HepG2 (cell line): ENCODE measurements around the gene KRTAP12-1. TPM values are rescaled to one million over a fixed set of nuclear protein-coding genes. Genes with fewer than 3 reads are reported as not detected.

Experiments
- AHR ChIP-seq: IDR thresholded peaks from 2 replicates; pipeline ENCODE4 v1.6.1; 2018; ENCODE audit warnings: missing genetic modification reagents, missing compliant biosample characterization
- ATF7-NPFF ChIP-seq: sonication (generic); formaldehyde crosslinking; IDR thresholded peaks from 2 replicates; pipeline ENCODE4 v1.8.1; 2023; ENCODE audit warnings: mild to moderate bottlenecking, low read depth, missing genetic modification reagents, moderate library complexity
- BCLAF1 ChIP-seq: fragments of 450-650 bp; IDR thresholded peaks from 2 replicates; pipeline ENCODE4 v1.6.1; 2017; ENCODE audit warnings: mild to moderate bottlenecking
- GZF1 ChIP-seq: sonication (generic); formaldehyde crosslinking; IDR thresholded peaks from 2 replicates; pipeline ENCODE4 v1.5.1; 2020; ENCODE audit warnings: mild to moderate bottlenecking, missing genetic modification reagents
- HNF4G ChIP-seq, 2 experiments: sonication (generic) in 1 of 2; formaldehyde crosslinking in 1 of 2; IDR thresholded peaks; 2 replicates each; pipeline versions ENCODE4 v1.4.0 to v1.6.1; 2011 to 2020; ENCODE audit warnings: borderline replicate concordance in 2 of 2, low read depth in 2 of 2, mild to moderate bottlenecking in 2 of 2, low read length in 1 of 2, missing genetic modification reagents in 1 of 2, moderate library complexity in 1 of 2
- HNRNPLL ChIP-seq: fragments of 200-400 bp; formaldehyde crosslinking; IDR thresholded peaks from 2 replicates; pipeline ENCODE4 v1.6.1; 2017; ENCODE audit warnings: mild to moderate bottlenecking, low read depth, low read length; ENCODE audit not compliant: poor library complexity, severe bottlenecking
- HOXA7 ChIP-seq: sonication (generic); formaldehyde crosslinking; IDR thresholded peaks from 2 replicates; pipeline ENCODE4 v1.8.1; 2022; ENCODE audit warnings: mild to moderate bottlenecking, missing genetic modification reagents, moderate library complexity
- MYC ChIP-seq: sonication (generic); formaldehyde crosslinking; IDR thresholded peaks from 2 replicates; pipeline ENCODE4 v1.9.0; 2021; ENCODE audit warnings: missing genetic modification reagents, borderline replicate concordance
- REL ChIP-seq: sonication (generic); formaldehyde crosslinking; conservative IDR thresholded peaks from 2 replicates; pipeline ENCODE4 v1.8.0; 2022; ENCODE audit warnings: mild to moderate bottlenecking, missing genetic modification reagents, moderate library complexity
- RFX5 ChIP-seq: IDR thresholded peaks from 2 replicates; pipeline ENCODE4 v1.6.1; 2011; ENCODE audit warnings: low read depth, low read length, improper control_type of control experiment
- TEAD2 ChIP-seq: sonication (generic); formaldehyde crosslinking; IDR thresholded peaks from 2 replicates; pipeline ENCODE4 v1.9.0; 2021; ENCODE audit warnings: missing genetic modification reagents
- ZBTB38 ChIP-seq: sonication (generic); formaldehyde crosslinking; IDR thresholded peaks from 2 replicates; pipeline ENCODE4 v1.5.1; 2020; ENCODE audit warnings: mild to moderate bottlenecking, missing genetic modification reagents
- ZBTB7B ChIP-seq: sonication (generic); formaldehyde crosslinking; IDR thresholded peaks from 2 replicates; pipeline ENCODE4 v1.4.0; 2020; ENCODE audit warnings: missing genetic modification reagents
- ZMYM2 ChIP-seq: sonication (generic); formaldehyde crosslinking; IDR thresholded peaks from 2 replicates; pipeline ENCODE4 v1.8.0; 2022; ENCODE audit warnings: mild to moderate bottlenecking, missing genetic modification reagents
- ZNF225 ChIP-seq: sonication (generic); formaldehyde crosslinking; IDR thresholded peaks from 2 replicates; pipeline ENCODE4 v1.4.0; 2020; ENCODE audit warnings: mild to moderate bottlenecking, missing genetic modification reagents
- ZNF256 ChIP-seq: sonication (generic); formaldehyde crosslinking; conservative IDR thresholded peaks from 2 replicates; pipeline ENCODE4 v1.4.0; 2020; ENCODE audit warnings: missing genetic modification reagents
- ZNF292 ChIP-seq: sonication (generic); formaldehyde crosslinking; IDR thresholded peaks from 2 replicates; pipeline ENCODE4 v1.8.1; 2022; ENCODE audit warnings: mild to moderate bottlenecking, low read depth, missing genetic modification reagents, borderline replicate concordance
- ZNF296 ChIP-seq: sonication (generic); formaldehyde crosslinking; conservative IDR thresholded peaks from 2 replicates; pipeline ENCODE4 v1.5.0; 2020; ENCODE audit warnings: mild to moderate bottlenecking, missing genetic modification reagents
- ZNF414 ChIP-seq: sonication (generic); formaldehyde crosslinking; IDR thresholded peaks from 2 replicates; pipeline ENCODE4 v1.5.0; 2020; ENCODE audit warnings: missing genetic modification reagents
- ZNF550 ChIP-seq: sonication (generic); formaldehyde crosslinking; IDR thresholded peaks from 2 replicates; pipeline ENCODE4 v1.4.0; 2020; ENCODE audit warnings: mild to moderate bottlenecking, missing genetic modification reagents, borderline replicate concordance
- ZSCAN21 ChIP-seq: sonication (generic); formaldehyde crosslinking; IDR thresholded peaks from 2 replicates; pipeline ENCODE4 v1.8.0; 2022; ENCODE audit warnings: mild to moderate bottlenecking, missing genetic modification reagents, moderate library complexity, borderline replicate concordance
- ZSCAN31 ChIP-seq: sonication (generic); formaldehyde crosslinking; IDR thresholded peaks from 2 replicates; pipeline ENCODE4 v1.5.0; 2020; ENCODE audit warnings: low read depth, mild to moderate bottlenecking, missing genetic modification reagents
- polyA plus RNA-seq, 8 experiments: library from polyadenylated mRNA; depleted of rRNA in 3 of 8; stranded (reverse) in 7 of 8; unstranded in 1 of 8; fragments of >200 nt; fragmentation: Illumina TruSeq in 4 of 8; extraction: Trizol in 4 of 8; gene quantifications; 2 replicates each; pipeline versions ENCODE4 v1.2.1 to v1.2.3, GENCODE V29; 2011 to 2016; ENCODE audit warnings: low read depth in 4 of 8, missing spikeins in 1 of 8, mixed read lengths in 1 of 8; ENCODE audit not compliant: insufficient read depth in 1 of 8
- total RNA-seq, 5 experiments: library from RNA; depleted of rRNA; stranded (reverse); fragments of >200 nt; fragmentation: Illumina TruSeq; extraction: Trizol; gene quantifications; 2 replicates each; pipeline ENCODE4 v1.2.3, GENCODE V29; 2016; ENCODE audit warnings: low read depth in 1 of 5
- TF ChIP-seq, protein P1 (sequence below): sonication (generic); formaldehyde crosslinking; IDR thresholded peaks from 2 replicates; pipeline ENCODE4 v1.4.0; 2020; ENCODE audit warnings: missing genetic modification reagents, mild to moderate bottlenecking, borderline replicate concordance

KRTAP12-1 gene
- total and polyA plus RNA-seq, 2 of the 13 experiments (the other 11 are each of a cell fraction or from before 2014, with no cell fraction given): not detected

GRCh38 chr21:44702111-44702972 is 20.4 kb upstream of the KRTAP12-1 start (continued):
- peak; percentile 5; the same call in 1 of the 2 replicates for TF ChIP-seq ZSCAN21 (CRISPR knock-in tag)
- TF ChIP-seq RFX5: no peak
- peak; percentile 8; the same call in 1 of the 2 replicates for TF ChIP-seq ZBTB38 (CRISPR knock-in tag)
- no peak for TF ChIP-seq HNF4G (IDR thresholded peaks at IDR 0.05; ENCODE audit: borderline replicate concordance, low read depth, low read length)
- TF ChIP-seq HNF4G (CRISPR knock-in tag; IDR thresholded peaks at IDR 0.05; ENCODE audit: borderline replicate concordance, low read depth): no peak
- TF ChIP-seq ZNF550 (CRISPR knock-in tag): 0 out of 2 replicates have a peak, but pooled peaks have one; percentile 19
- no peak for TF ChIP-seq HNRNPLL
- TF ChIP-seq BCLAF1: no peak
- no peak for TF ChIP-seq ZNF256 (CRISPR knock-in tag)
- TF ChIP-seq ZBTB7B: no peak
- no peak for TF ChIP-seq ZNF225
- no peak for TF ChIP-seq GZF1 (CRISPR knock-in tag)
- no peak for TF ChIP-seq HOXA7 (CRISPR knock-in tag)
- TF ChIP-seq ZNF292 (CRISPR knock-in tag): no peak
- no peak for TF ChIP-seq ZMYM2
- TF ChIP-seq ATF7-NPFF (CRISPR knock-in tag): no peak
- TF ChIP-seq AHR (CRISPR knock-in tag): no peak
- no peak for TF ChIP-seq TEAD2 (CRISPR knock-in tag)
- TF ChIP-seq ZNF414 (CRISPR knock-in tag): no peak
- TF ChIP-seq MYC (CRISPR knock-in tag): no peak
- TF ChIP-seq, protein P1, sequence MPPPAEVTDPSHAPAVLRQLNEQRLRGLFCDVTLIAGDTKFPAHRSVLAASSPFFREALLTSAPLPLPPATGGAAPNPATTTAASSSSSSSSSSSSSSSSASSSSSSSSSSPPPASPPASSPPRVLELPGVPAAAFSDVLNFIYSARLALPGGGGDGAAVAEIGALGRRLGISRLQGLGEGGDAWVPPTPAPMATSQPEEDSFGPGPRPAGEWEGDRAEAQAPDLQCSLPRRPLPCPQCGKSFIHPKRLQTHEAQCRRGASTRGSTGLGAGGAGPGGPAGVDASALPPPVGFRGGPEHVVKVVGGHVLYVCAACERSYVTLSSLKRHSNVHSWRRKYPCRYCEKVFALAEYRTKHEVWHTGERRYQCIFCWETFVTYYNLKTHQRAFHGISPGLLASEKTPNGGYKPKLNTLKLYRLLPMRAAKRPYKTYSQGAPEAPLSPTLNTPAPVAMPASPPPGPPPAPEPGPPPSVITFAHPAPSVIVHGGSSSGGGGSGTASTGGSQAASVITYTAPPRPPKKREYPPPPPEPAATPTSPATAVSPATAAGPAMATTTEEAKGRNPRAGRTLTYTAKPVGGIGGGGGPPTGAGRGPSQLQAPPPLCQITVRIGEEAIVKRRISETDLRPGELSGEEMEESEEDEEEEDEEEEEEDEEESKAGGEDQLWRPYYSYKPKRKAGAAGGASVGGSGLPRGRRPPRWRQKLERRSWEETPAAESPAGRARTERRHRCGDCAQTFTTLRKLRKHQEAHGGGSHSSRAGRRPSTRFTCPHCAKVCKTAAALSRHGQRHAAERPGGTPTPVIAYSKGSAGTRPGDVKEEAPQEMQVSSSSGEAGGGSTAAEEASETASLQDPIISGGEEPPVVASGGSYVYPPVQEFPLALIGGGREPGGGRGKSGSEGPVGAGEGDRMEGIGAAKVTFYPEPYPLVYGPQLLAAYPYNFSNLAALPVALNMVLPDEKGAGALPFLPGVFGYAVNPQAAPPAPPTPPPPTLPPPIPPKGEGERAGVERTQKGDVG (CRISPR knock-in tag): no peak
- peak; percentile 22; the same call in 1 of the 2 replicates for TF ChIP-seq REL (CRISPR knock-in tag)
- no peak for TF ChIP-seq ZNF296
- TF ChIP-seq ZSCAN31 (CRISPR knock-in tag): no peak
